ENCODE data around the gene TMEM42.

Gene TMEM42

GRCh38 chr3:44907612-44908011, 45.9 kb downstream of the TMEM42 start:
- 33% methylated on average over 2 of the region's 4 CpGs for WGBS (ENCODE audit: insufficient coverage)
- peaks cover 1 to 37% (median 16%) of the 10 kb centered on the region in 5 experiments for H3K9me3 ChIP-seq (ENCODE audit: control extremely low read depth in 1 of 5, control insufficient read depth in 4 of 5, insufficient read depth in 2 of 5, low read depth in 1 of 5, low read length in 4 of 5)
- DNase-seq, result no peak
- H3K27ac ChIP-seq (ENCODE audit: insufficient read depth in 1 of 2, low read depth in 1 of 2, low read length in 2 of 2, poor library complexity in 1 of 2, severe bottlenecking in 2 of 2), result no peak overlapping the region
- POLR2A ChIA-PET, result no interaction called here
- CTCF ChIA-PET, result interaction anchor here (0.7 to 1.2 kb wide), 2 partner anchors 10 to 13 kb away, joined by 3 to 4 read pairs; no protein-coding TSS in a partner anchor
- no peak overlapping the region for H3K4me3 ChIP-seq (ENCODE audit: control insufficient read depth in 1 of 7, extremely low read depth in 1 of 7, insufficient read depth in 4 of 7, low read depth in 2 of 7, low read length in 6 of 7)
- peaks cover 0 to 7% (median 2%) of the 10 kb centered on the region in 5 experiments for H3K27me3 ChIP-seq (replicated peaks in 2 of 5; ENCODE audit: control insufficient read depth in 4 of 5, insufficient read depth in 5 of 5, low read length in 4 of 5)
- no peaks in the 10 kb centered on the region for H3K36me3 ChIP-seq (ENCODE audit: control insufficient read depth in 4 of 4, insufficient read depth in 4 of 4, low read length in 3 of 4)
- H3K4me1 ChIP-seq (ENCODE audit: control extremely low read depth in 1 of 4, control insufficient read depth in 4 of 4, insufficient read depth in 4 of 4, low read length in 3 of 4), result no peaks in the 10 kb centered on the region

DNA sequence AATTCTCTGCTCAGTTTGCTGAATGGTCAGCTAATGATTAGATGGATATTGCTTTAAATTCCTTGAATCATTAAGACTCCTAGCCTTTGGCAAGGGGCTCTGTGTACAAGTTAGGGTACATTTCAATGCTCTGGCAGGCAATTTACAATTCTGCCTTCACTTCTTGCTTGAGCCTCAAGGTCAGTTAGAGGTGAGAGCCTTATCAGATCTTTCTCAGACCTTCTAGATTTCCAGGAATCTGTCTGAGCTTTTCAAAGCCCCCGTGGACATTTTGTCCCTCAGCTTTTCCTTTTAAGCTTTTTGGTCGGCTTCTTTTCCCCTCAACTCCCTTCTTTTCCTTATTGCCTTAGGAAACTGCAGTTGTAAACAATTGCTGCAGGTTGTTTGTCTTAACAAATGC, 47.4 kb downstream of the TMEM42 start:
- H3K27ac ChIP-seq (ENCODE audit: insufficient read depth in 1 of 2, low read depth in 1 of 2, low read length in 2 of 2, poor library complexity in 1 of 2, severe bottlenecking in 2 of 2), result no peak overlapping the region

DNA sequence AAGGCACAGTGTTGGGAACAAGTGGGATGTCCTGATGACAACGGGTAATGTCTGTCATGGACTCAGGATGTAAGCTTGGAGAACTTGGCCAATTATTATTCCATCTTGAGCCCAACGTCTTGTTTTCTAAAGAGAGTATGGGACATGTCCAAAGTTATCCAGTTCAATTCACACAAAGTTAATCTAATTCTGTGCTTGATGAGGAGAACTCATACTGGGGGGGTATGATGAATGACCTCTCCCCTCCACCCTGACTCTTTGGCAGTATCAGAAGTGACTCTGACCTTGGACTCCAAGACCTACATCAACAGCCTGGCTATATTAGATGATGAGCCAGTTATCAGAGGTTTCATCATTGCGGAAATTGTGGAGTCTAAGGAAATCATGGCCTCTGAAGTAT, 49.0 kb downstream of the TMEM42 start:
- DNase-seq, result no peak
- peaks cover 0 to 7% (median 2%) of the 10 kb centered on the region in 5 experiments for H3K27me3 ChIP-seq (replicated peaks in 2 of 5; ENCODE audit: control insufficient read depth in 4 of 5, insufficient read depth in 5 of 5, low read length in 4 of 5)
- ChIA-PET POLR2A (no interaction called here), CTCF (interaction anchor here (4.0 kb wide), 1 partner anchor 377 kb away, joined by 26 read pairs; no protein-coding TSS in a partner anchor)
- H3K27ac ChIP-seq (ENCODE audit: insufficient read depth in 1 of 2, low read depth in 1 of 2, low read length in 2 of 2, poor library complexity in 1 of 2, severe bottlenecking in 2 of 2), result no peak overlapping the region
- H3K4me1 ChIP-seq (ENCODE audit: control extremely low read depth in 1 of 4, control insufficient read depth in 4 of 4, insufficient read depth in 4 of 4, low read length in 3 of 4), result no peaks in the 10 kb centered on the region
- H3K4me3 ChIP-seq (ENCODE audit: control insufficient read depth in 1 of 7, extremely low read depth in 1 of 7, insufficient read depth in 4 of 7, low read depth in 2 of 7, low read length in 6 of 7), result no peak overlapping the region
- H3K36me3 ChIP-seq (ENCODE audit: control insufficient read depth in 4 of 4, insufficient read depth in 4 of 4, low read length in 3 of 4), result no peaks in the 10 kb centered on the region
- 92% methylated on average over 1 of the region's 3 CpGs for WGBS (ENCODE audit: insufficient coverage)
- H3K9me3 ChIP-seq (ENCODE audit: control extremely low read depth in 1 of 5, control insufficient read depth in 4 of 5, insufficient read depth in 2 of 5, low read depth in 1 of 5, low read length in 4 of 5), result peaks cover 1 to 31% (median 13%) of the 10 kb centered on the region in 5 experiments

More for the DNA sequence above, 47.4 kb downstream of the TMEM42 start:
- no peak for DNase-seq
- no peak overlapping the region for H3K4me3 ChIP-seq (ENCODE audit: control insufficient read depth in 1 of 7, extremely low read depth in 1 of 7, insufficient read depth in 4 of 7, low read depth in 2 of 7, low read length in 6 of 7)
- H3K9me3 ChIP-seq (ENCODE audit: control extremely low read depth in 1 of 5, control insufficient read depth in 4 of 5, insufficient read depth in 2 of 5, low read depth in 1 of 5, low read length in 4 of 5), result peaks cover 1 to 37% (median 16%) of the 10 kb centered on the region in 5 experiments
- ChIA-PET CTCF (interaction anchor here (0.5 to 1.2 kb wide), 2 partner anchors 8 to 109 kb away, joined by 3 to 4 read pairs; no protein-coding TSS in a partner anchor), POLR2A (interaction anchor here (0.6 kb wide), 1 partner anchor 164 kb away, joined by 4 read pairs; no protein-coding TSS in a partner anchor)
- no peaks in the 10 kb centered on the region for H3K36me3 ChIP-seq (ENCODE audit: control insufficient read depth in 4 of 4, insufficient read depth in 4 of 4, low read length in 3 of 4)
- WGBS (ENCODE audit: insufficient coverage), result 9% methylated on average over 1 of the region's 2 CpGs
- peaks cover 0 to 7% (median 2%) of the 10 kb centered on the region in 5 experiments for H3K27me3 ChIP-seq (replicated peaks in 2 of 5; ENCODE audit: control insufficient read depth in 4 of 5, insufficient read depth in 5 of 5, low read length in 4 of 5)
- no peaks in the 10 kb centered on the region for H3K4me1 ChIP-seq (ENCODE audit: control extremely low read depth in 1 of 4, control insufficient read depth in 4 of 4, insufficient read depth in 4 of 4, low read length in 3 of 4)

DNA sequence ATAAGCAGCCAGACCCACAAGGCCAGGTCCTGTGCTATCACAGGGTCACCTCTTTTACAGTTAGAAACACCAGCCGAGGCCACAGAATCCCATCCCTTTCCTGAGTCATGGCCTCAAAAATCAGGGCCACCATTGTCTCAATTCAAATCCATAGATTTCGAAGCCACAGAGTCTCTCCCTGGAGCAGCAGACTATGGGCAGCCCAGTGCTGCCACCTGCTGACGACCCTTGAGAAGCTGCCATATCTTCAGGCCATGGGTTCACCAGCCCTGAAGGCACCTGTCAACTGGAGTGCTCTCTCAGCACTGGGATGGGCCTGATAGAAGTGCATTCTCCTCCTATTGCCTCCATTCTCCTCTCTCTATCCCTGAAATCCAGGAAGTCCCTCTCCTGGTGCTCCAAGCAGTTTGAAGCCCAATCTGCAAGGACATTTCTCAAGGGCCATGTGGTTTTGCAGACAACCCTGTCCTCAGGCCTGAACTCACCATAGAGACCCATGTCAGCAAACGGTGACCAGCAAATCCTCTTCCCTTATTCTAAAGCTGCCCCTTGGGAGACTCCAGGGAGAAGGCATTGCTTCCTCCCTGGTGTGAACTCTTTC, 52.3 kb downstream of the TMEM42 start:
- CTCF ChIA-PET, result interaction anchor here (0.6 to 4.0 kb wide), 20 partner anchors 8 to 592 kb away, joined by 3 to 26 read pairs (median 4); no protein-coding TSS in a partner anchor
- Histone ChIP-seq H3K36me3 (ENCODE audit: control insufficient read depth in 4 of 4, insufficient read depth in 4 of 4, low read length in 3 of 4) (peaks cover 0 to 4% (median 3%) of the 10 kb centered on the region in 4 experiments), H3K4me3 (ENCODE audit: control insufficient read depth in 1 of 7, extremely low read depth in 1 of 7, insufficient read depth in 4 of 7, low read depth in 2 of 7, low read length in 6 of 7) (no peak overlapping the region), H3K27me3 (replicated peaks in 2 of 5; ENCODE audit: control insufficient read depth in 4 of 5, insufficient read depth in 5 of 5, low read length in 4 of 5) (peaks cover 0 to 6% (median 2%) of the 10 kb centered on the region in 5 experiments), H3K27ac (ENCODE audit: insufficient read depth in 1 of 2, low read depth in 1 of 2, low read length in 2 of 2, poor library complexity in 1 of 2, severe bottlenecking in 2 of 2) (no peak overlapping the region), H3K9me3 (ENCODE audit: control extremely low read depth in 1 of 5, control insufficient read depth in 4 of 5, insufficient read depth in 2 of 5, low read depth in 1 of 5, low read length in 4 of 5) (peaks cover 0 to 10% (median 5%) of the 10 kb centered on the region in 5 experiments), H3K4me1 (ENCODE audit: control extremely low read depth in 1 of 4, control insufficient read depth in 4 of 4, insufficient read depth in 4 of 4, low read length in 3 of 4) (no peaks in the 10 kb centered on the region)
- POLR2A ChIA-PET, result no interaction called here
- DNase-seq, result peak; percentile 55 to 77 (median 66)
- WGBS (ENCODE audit: insufficient coverage), result 14% methylated on average over 4 of the region's 4 CpGs

GRCh38 chr3:44914936-44915335, 53.2 kb downstream of the TMEM42 start:
- DNase-seq, result no peak
- H3K27ac ChIP-seq (ENCODE audit: insufficient read depth in 1 of 2, low read depth in 1 of 2, low read length in 2 of 2, poor library complexity in 1 of 2, severe bottlenecking in 2 of 2), result no peak overlapping the region
- H3K27me3 ChIP-seq (replicated peaks in 2 of 5; ENCODE audit: control insufficient read depth in 4 of 5, insufficient read depth in 5 of 5, low read length in 4 of 5), result peaks cover 0 to under 1% (median 0%) of the 10 kb centered on the region in 5 experiments
- ChIA-PET CTCF (interaction anchor here (0.6 to 4.0 kb wide), 14 partner anchors 9 to 593 kb away, joined by 3 to 21 read pairs (median 5); no protein-coding TSS in a partner anchor), POLR2A (no interaction called here)
- H3K4me1 ChIP-seq (ENCODE audit: control extremely low read depth in 1 of 4, control insufficient read depth in 4 of 4, insufficient read depth in 4 of 4, low read length in 3 of 4), result no peaks in the 10 kb centered on the region
- H3K4me3 ChIP-seq (ENCODE audit: control insufficient read depth in 1 of 7, extremely low read depth in 1 of 7, insufficient read depth in 4 of 7, low read depth in 2 of 7, low read length in 6 of 7), result no peak overlapping the region
- 83% methylated on average over 4 of the region's 4 CpGs for WGBS (ENCODE audit: insufficient coverage)
- peaks cover 0 to 4% (median 3%) of the 10 kb centered on the region in 4 experiments for H3K36me3 ChIP-seq (ENCODE audit: control insufficient read depth in 4 of 4, insufficient read depth in 4 of 4, low read length in 3 of 4)
- peaks cover 0 to 2% (median 0%) of the 10 kb centered on the region in 5 experiments for H3K9me3 ChIP-seq (ENCODE audit: control extremely low read depth in 1 of 5, control insufficient read depth in 4 of 5, insufficient read depth in 2 of 5, low read depth in 1 of 5, low read length in 4 of 5)

Measured in common myeloid progenitor, CD34-positive (primary cell).